GM23338 (cell line): ENCODE measurements around the gene GAK. TPM values are rescaled to one million over a fixed set of nuclear protein-coding genes. Genes with fewer than 3 reads are reported as not detected.

Source experiments
- ATAC-seq: fragments of 200-7000 bp; cut with Tn5 transposase; 3 replicates; pipeline ENCODE4 v1.9.1; 2020
- DNase-seq: peaks from one replicate; pipeline ENCODE4 v3.0.0-alpha.2; 2015; ENCODE audit warnings: low spot score
- H2AFZ ChIP-seq: fragments of 200-600 bp; sonication (generic); 2 replicates; pipeline ENCODE4 v1.8.0; 2016; ENCODE audit warnings: antibody characterized with exemption, mild to moderate bottlenecking, moderate library complexity
- H3F3A ChIP-seq: fragments of 200-600 bp; sonication (generic); replicated peaks from 2 replicates; pipeline ENCODE4 v1.8.0; 2017; ENCODE audit warnings: antibody characterized with exemption, mixed run types, low read depth
- H3K27ac ChIP-seq: fragments of 200-600 bp; sonication (generic); 2 replicates; pipeline ENCODE4 v1.6.1; 2016; ENCODE audit warnings: low read depth
- H3K27me3 ChIP-seq: fragments of 200-600 bp; sonication (generic); 2 replicates; pipeline ENCODE4 v1.8.0; 2016; ENCODE audit warnings: mild to moderate bottlenecking, mixed run types, moderate library complexity; ENCODE audit not compliant: insufficient read depth
- H3K36me3 ChIP-seq: fragments of 200-600 bp; sonication (generic); 2 replicates; pipeline ENCODE4 v1.8.0; 2016; ENCODE audit warnings: mild to moderate bottlenecking; ENCODE audit not compliant: insufficient read depth
- H3K4me1 ChIP-seq: fragments of 200-600 bp; sonication (generic); 2 replicates; pipeline ENCODE4 v1.8.0; 2016; ENCODE audit warnings: mild to moderate bottlenecking, moderate library complexity; ENCODE audit not compliant: insufficient read depth
- H3K4me2 ChIP-seq: fragments of 200-600 bp; sonication (generic); 2 replicates; pipeline ENCODE4 v1.7.1; 2017; ENCODE audit warnings: mixed run types
- H3K4me3 ChIP-seq: fragments of 200-600 bp; sonication (generic); 2 replicates; pipeline ENCODE4 v1.6.1; 2016; ENCODE audit warnings: mixed run types
- H3K79me2 ChIP-seq: fragments of 200-600 bp; sonication (generic); replicated peaks from 2 replicates; pipeline ENCODE4 v1.8.0; 2017; ENCODE audit warnings: mild to moderate bottlenecking; ENCODE audit not compliant: insufficient read depth
- H3K9me2 ChIP-seq: fragments of 200-600 bp; sonication (generic); 2 replicates; pipeline ENCODE4 v1.8.0; 2017; ENCODE audit not compliant: insufficient read depth
- H4K20me1 ChIP-seq: fragments of 200-600 bp; sonication (generic); replicated peaks from 2 replicates; pipeline ENCODE4 v1.8.0; 2017; ENCODE audit warnings: mild to moderate bottlenecking; ENCODE audit not compliant: insufficient read depth
- H3K27ac Mint-ChIP-seq: 2 replicates; pipeline ENCODE4 v1.8.0; 2020; ENCODE audit warnings: inconsistent platforms, mild to moderate bottlenecking, moderate library complexity, mixed read lengths
- H3K27me3 Mint-ChIP-seq: 3 replicates; pipeline ENCODE4 v1.8.0; 2022; ENCODE audit warnings: low read depth, mild to moderate bottlenecking, moderate library complexity, mixed read lengths, inconsistent platforms; ENCODE audit not compliant: insufficient read depth, poor library complexity
- H3K36me3 Mint-ChIP-seq: 3 replicates; pipeline ENCODE4 v1.8.0; 2021; ENCODE audit warnings: low read depth, mild to moderate bottlenecking, inconsistent platforms, moderate library complexity, mixed read lengths
- H3K4me1 Mint-ChIP-seq: 3 replicates; pipeline ENCODE4 v1.8.0; 2020; ENCODE audit warnings: mild to moderate bottlenecking, inconsistent platforms, mixed read lengths
- H3K4me3 Mint-ChIP-seq: 3 replicates; pipeline ENCODE4 v1.8.0; 2021; ENCODE audit warnings: moderate library complexity, mild to moderate bottlenecking, inconsistent platforms, mixed read lengths
- H3K9me3 Mint-ChIP-seq: 3 replicates; pipeline ENCODE4 v1.8.0; 2020; ENCODE audit warnings: moderate library complexity, mild to moderate bottlenecking, inconsistent platforms, mixed read lengths
- EZH2 ChIP-seq: fragments of 200-600 bp; sonication (generic); IDR thresholded peaks from one replicate; pipeline ENCODE4 v1.8.0; 2017; ENCODE audit warnings: antibody characterized with exemption, mild to moderate bottlenecking, low read depth; ENCODE audit not compliant: unreplicated experiment
- EZH2phosphoT487 ChIP-seq: fragments of 200-600 bp; sonication (generic); IDR thresholded peaks from one replicate; pipeline ENCODE4 v1.8.1; 2018; ENCODE audit warnings: antibody characterized with exemption; ENCODE audit not compliant: unreplicated experiment
- JUNB ChIP-seq: IDR thresholded peaks from one replicate; pipeline ENCODE4 v1.6.1; 2016; ENCODE audit warnings: antibody characterized with exemption; ENCODE audit not compliant: unreplicated experiment
- NANOG ChIP-seq: IDR thresholded peaks from 2 replicates; pipeline ENCODE4 v1.6.1; 2016; ENCODE audit warnings: antibody characterized with exemption, borderline replicate concordance
- POLR2AphosphoS5 ChIP-seq: IDR thresholded peaks from 2 replicates; pipeline ENCODE4 v1.6.1; 2016; ENCODE audit warnings: antibody characterized with exemption, low read depth
- STAT1 ChIP-seq: IDR thresholded peaks from one replicate; pipeline ENCODE4 v1.6.1; 2016; ENCODE audit warnings: antibody characterized with exemption; ENCODE audit not compliant: unreplicated experiment
- ZNF114 ChIP-seq: fragments of 250-450 bp; sonication (Bioruptor Pico); IDR thresholded peaks from 2 replicates; pipeline ENCODE4 v1.5.0; 2020; ENCODE audit warnings: mild to moderate bottlenecking, moderate library complexity
- ZNF331 ChIP-seq: fragments of 250-450 bp; sonication (Bioruptor Pico); IDR thresholded peaks from 2 replicates; pipeline ENCODE4 v1.5.0; 2020; ENCODE audit warnings: low read depth, mild to moderate bottlenecking, moderate library complexity
- polyA plus RNA-seq: library from polyadenylated mRNA; unstranded; fragments of >200 nt; fragmentation: Nextera tagmentation; extraction: Ambion mirVana; gene quantifications from 2 replicates; pipeline ENCODE4 v1.2.1, GENCODE V29; 2016
- total RNA-seq: library from RNA; depleted of rRNA; stranded (reverse); fragments of >200 nt; shearing (Covaris generic); gene quantifications from 2 replicates; pipeline ENCODE4 v1.2.3, GENCODE V29; 2014
- TF ChIP-seq, protein P1 (sequence below): fragments of 250-450 bp; sonication (Bioruptor Pico); IDR thresholded peaks from 2 replicates; pipeline ENCODE4 v1.5.0; 2020; ENCODE audit warnings: mild to moderate bottlenecking, moderate library complexity
- TF ChIP-seq, protein P2 (sequence below): IDR thresholded peaks from 2 replicates; pipeline ENCODE4 v1.6.1; 2016; ENCODE audit warnings: antibody characterized with exemption
- TF ChIP-seq, protein P3 (sequence below): IDR thresholded peaks from one replicate; pipeline ENCODE4 v1.6.1; 2018; ENCODE audit warnings: antibody characterized with exemption; ENCODE audit not compliant: unreplicated experiment
- TF ChIP-seq, protein P4 (sequence below), 2 experiments: fragments of 200-600 bp in 1 of 2; sonication (generic) in 1 of 2; conservative IDR thresholded peaks; 2 replicates each; pipeline versions ENCODE4 v1.5.1 to v1.6.1; 2016 to 2017; ENCODE audit warnings: antibody characterized with exemption in 2 of 2, low read depth in 2 of 2, mild to moderate bottlenecking in 2 of 2, moderate library complexity in 1 of 2

GAK gene
- total and polyA plus RNA-seq, 2 experiments from 2014 or later = 48.5 to 124 TPM

DNA sequence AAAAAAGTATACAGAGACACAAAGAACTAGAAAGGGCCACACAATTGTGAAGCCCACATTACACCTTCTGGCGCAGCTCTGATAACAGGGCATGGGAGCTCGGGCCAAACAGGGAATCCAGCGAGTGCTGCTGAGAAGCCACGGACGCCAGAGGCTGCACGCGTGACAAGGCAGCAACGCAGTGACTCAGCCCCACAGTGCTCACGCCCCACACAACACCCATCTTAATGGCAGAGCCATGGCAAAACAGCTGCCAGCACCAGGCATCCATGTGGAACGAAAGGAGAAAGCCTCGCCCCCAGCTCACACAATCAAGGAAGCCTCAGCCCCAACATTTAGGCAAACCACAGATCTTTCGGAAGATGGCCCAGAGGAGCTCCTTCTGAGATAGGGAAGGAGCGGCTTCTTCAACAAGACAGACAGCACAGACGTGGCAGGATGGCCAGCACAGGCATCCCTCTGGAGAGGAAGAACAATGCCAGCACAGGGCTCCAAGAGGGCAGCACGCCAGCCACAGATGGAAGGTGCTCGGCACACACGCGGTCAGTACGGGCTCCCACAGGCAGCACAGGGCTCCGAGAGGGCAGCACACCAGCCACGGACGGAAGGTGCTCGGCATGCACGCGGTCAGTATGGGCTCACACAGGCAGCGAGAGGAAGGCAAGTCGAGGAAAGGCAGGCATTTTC is 33.1 kb downstream of the GAK start (continued):
- TF ChIP-seq, protein P1, sequence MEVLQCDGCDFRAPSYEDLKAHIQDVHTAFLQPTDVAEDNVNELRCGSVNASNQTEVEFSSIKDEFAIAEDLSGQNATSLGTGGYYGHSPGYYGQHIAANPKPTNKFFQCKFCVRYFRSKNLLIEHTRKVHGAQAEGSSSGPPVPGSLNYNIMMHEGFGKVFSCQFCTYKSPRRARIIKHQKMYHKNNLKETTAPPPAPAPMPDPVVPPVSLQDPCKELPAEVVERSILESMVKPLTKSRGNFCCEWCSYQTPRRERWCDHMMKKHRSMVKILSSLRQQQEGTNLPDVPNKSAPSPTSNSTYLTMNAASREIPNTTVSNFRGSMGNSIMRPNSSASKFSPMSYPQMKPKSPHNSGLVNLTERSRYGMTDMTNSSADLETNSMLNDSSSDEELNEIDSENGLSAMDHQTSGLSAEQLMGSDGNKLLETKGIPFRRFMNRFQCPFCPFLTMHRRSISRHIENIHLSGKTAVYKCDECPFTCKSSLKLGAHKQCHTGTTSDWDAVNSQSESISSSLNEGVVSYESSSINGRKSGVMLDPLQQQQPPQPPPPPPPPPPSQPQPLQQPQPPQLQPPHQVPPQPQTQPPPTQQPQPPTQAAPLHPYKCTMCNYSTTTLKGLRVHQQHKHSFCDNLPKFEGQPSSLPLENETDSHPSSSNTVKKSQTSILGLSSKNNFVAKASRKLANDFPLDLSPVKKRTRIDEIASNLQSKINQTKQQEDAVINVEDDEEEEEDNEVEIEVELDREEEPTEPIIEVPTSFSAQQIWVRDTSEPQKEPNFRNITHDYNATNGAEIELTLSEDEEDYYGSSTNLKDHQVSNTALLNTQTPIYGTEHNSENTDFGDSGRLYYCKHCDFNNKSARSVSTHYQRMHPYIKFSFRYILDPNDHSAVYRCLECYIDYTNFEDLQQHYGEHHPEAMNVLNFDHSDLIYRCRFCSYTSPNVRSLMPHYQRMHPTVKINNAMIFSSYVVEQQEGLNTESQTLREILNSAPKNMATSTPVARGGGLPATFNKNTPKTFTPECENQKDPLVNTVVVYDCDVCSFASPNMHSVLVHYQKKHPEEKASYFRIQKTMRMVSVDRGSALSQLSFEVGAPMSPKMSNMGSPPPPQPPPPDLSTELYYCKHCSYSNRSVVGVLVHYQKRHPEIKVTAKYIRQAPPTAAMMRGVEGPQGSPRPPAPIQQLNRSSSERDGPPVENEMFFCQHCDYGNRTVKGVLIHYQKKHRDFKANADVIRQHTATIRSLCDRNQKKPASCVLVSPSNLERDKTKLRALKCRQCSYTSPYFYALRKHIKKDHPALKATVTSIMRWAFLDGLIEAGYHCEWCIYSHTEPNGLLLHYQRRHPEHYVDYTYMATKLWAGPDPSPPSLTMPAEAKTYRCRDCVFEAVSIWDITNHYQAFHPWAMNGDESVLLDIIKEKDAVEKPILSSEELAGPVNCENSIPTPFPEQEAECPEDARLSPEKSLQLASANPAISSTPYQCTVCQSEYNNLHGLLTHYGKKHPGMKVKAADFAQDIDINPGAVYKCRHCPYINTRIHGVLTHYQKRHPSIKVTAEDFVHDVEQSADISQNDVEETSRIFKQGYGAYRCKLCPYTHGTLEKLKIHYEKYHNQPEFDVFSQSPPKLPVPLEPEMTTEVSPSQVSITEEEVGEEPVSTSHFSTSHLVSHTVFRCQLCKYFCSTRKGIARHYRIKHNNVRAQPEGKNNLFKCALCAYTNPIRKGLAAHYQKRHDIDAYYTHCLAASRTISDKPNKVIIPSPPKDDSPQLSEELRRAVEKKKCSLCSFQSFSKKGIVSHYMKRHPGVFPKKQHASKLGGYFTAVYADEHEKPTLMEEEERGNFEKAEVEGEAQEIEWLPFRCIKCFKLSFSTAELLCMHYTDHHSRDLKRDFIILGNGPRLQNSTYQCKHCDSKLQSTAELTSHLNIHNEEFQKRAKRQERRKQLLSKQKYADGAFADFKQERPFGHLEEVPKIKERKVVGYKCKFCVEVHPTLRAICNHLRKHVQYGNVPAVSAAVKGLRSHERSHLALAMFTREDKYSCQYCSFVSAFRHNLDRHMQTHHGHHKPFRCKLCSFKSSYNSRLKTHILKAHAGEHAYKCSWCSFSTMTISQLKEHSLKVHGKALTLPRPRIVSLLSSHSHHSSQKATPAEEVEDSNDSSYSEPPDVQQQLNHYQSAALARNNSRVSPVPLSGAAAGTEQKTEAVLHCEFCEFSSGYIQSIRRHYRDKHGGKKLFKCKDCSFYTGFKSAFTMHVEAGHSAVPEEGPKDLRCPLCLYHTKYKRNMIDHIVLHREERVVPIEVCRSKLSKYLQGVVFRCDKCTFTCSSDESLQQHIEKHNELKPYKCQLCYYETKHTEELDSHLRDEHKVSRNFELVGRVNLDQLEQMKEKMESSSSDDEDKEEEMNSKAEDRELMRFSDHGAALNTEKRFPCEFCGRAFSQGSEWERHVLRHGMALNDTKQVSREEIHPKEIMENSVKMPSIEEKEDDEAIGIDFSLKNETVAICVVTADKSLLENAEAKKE (CRISPR knock-in tag) = no peak
- TF ChIP-seq EZH2 = no peak
- TF ChIP-seq ZNF114 (CRISPR knock-in tag) = no peak
- no peak for TF ChIP-seq STAT1
- no peak for TF ChIP-seq NANOG

DNA sequence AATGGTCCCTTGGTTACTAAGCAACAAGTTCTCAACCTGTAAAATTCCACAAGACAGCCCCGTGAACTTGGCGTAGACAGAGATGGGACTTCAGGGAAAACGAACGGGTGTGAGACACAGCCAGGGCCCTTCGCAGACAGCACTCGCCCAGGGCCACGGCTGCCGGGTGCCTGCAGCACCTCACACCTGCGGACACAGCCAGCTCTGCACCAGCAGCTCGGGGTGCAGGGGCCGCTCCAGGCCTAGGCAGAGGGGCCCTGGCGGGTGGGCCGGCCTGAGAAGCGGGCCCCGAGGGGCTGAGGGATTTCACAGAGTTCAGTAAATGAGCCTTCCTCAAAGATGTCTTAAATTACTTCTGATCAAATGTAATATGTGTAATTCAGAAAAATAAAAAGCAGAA is 34.0 kb downstream of the GAK start:
- no peaks in the 10 kb centered on the region; the same call in 1 of the 2 replicates for H4K20me1 ChIP-seq
- H3K4me3 ChIP-seq = no peak overlapping the region
- H3K27ac ChIP-seq = no peak overlapping the region
- no peak overlapping the region for H2AFZ ChIP-seq
- Mint-ChIP-seq H3K27me3 (peaks cover 20% of the 10 kb centered on the region), H3K36me3 (peaks cover 4% of the 10 kb centered on the region; the same call in 2 of the 3 replicates), H3K4me3 (no peak overlapping the region), H3K27ac (no peak overlapping the region), H3K9me3 (no peaks in the 10 kb centered on the region), H3K4me1 (peaks cover 5% of the 10 kb centered on the region)
- DNase-seq (no peak), ATAC-seq (no peak)
- H3F3A ChIP-seq = 0 out of 2 replicates have a peak, but pooled peaks cover 3% of the 10 kb centered on the region
- 0 out of 2 replicates have a peak, but pooled peaks cover 6% of the 10 kb centered on the region for H3K79me2 ChIP-seq
- H3K4me1 ChIP-seq = peaks cover 7% of the 10 kb centered on the region; the same call in 1 of the 2 replicates
- no peak overlapping the region for H3K4me2 ChIP-seq
- H3K9me2 ChIP-seq = no peaks in the 10 kb centered on the region
- no peaks in the 10 kb centered on the region for H3K27me3 ChIP-seq
- H3K36me3 ChIP-seq = no peaks in the 10 kb centered on the region
- TF ChIP-seq STAT1 (no peak), POLR2AphosphoS5 (no peak), EZH2phosphoT487 (no peak), ZNF331 (no peak), JUNB (no peak), ZNF114 (CRISPR knock-in tag) (no peak), EZH2 (no peak)
- TF ChIP-seq, protein P2, sequence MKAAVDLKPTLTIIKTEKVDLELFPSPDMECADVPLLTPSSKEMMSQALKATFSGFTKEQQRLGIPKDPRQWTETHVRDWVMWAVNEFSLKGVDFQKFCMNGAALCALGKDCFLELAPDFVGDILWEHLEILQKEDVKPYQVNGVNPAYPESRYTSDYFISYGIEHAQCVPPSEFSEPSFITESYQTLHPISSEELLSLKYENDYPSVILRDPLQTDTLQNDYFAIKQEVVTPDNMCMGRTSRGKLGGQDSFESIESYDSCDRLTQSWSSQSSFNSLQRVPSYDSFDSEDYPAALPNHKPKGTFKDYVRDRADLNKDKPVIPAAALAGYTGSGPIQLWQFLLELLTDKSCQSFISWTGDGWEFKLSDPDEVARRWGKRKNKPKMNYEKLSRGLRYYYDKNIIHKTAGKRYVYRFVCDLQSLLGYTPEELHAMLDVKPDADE = no peak
- TF ChIP-seq, protein P3, sequence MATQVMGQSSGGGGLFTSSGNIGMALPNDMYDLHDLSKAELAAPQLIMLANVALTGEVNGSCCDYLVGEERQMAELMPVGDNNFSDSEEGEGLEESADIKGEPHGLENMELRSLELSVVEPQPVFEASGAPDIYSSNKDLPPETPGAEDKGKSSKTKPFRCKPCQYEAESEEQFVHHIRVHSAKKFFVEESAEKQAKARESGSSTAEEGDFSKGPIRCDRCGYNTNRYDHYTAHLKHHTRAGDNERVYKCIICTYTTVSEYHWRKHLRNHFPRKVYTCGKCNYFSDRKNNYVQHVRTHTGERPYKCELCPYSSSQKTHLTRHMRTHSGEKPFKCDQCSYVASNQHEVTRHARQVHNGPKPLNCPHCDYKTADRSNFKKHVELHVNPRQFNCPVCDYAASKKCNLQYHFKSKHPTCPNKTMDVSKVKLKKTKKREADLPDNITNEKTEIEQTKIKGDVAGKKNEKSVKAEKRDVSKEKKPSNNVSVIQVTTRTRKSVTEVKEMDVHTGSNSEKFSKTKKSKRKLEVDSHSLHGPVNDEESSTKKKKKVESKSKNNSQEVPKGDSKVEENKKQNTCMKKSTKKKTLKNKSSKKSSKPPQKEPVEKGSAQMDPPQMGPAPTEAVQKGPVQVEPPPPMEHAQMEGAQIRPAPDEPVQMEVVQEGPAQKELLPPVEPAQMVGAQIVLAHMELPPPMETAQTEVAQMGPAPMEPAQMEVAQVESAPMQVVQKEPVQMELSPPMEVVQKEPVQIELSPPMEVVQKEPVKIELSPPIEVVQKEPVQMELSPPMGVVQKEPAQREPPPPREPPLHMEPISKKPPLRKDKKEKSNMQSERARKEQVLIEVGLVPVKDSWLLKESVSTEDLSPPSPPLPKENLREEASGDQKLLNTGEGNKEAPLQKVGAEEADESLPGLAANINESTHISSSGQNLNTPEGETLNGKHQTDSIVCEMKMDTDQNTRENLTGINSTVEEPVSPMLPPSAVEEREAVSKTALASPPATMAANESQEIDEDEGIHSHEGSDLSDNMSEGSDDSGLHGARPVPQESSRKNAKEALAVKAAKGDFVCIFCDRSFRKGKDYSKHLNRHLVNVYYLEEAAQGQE = no peak
- TF ChIP-seq, protein P4, sequence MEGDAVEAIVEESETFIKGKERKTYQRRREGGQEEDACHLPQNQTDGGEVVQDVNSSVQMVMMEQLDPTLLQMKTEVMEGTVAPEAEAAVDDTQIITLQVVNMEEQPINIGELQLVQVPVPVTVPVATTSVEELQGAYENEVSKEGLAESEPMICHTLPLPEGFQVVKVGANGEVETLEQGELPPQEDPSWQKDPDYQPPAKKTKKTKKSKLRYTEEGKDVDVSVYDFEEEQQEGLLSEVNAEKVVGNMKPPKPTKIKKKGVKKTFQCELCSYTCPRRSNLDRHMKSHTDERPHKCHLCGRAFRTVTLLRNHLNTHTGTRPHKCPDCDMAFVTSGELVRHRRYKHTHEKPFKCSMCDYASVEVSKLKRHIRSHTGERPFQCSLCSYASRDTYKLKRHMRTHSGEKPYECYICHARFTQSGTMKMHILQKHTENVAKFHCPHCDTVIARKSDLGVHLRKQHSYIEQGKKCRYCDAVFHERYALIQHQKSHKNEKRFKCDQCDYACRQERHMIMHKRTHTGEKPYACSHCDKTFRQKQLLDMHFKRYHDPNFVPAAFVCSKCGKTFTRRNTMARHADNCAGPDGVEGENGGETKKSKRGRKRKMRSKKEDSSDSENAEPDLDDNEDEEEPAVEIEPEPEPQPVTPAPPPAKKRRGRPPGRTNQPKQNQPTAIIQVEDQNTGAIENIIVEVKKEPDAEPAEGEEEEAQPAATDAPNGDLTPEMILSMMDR (conservative IDR thresholded peaks at IDR 0.05; ENCODE audit: low read depth in 2 of 2) = no peak
